ENCODE measurements around the gene RSU1. TPM values are rescaled to one million over a fixed set of nuclear protein-coding genes. Genes with fewer than 3 reads are reported as not detected.

RSU1 gene
- total and polyA plus RNA-seq, 10 of the 15 experiments (the other 5 are each of a cell fraction or from before 2014, with no cell fraction given) = 49.2 to 139 (median 81.3) TPM

DNA sequence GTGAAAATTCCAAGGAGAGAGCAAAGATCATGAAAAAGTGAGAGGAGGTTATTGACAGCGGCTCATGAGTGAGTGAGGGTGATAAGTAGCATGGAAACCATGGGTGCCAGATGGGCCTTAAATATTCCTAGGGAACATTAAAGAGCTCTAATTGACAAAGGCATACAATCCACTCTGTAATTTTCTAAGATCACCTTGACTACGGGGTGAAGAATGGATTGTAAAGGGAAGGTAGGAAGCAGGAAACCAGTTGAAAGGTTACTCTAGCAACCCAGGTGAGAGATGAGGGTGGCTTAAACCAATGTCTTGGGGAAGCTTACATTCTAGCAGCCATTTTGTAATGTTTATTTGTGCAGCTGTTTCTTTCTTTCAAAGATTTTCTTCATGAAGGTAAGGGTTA is 75.7 kb downstream of the RSU1 start:
- H3K4me2 ChIP-seq (ENCODE audit: control insufficient read depth, insufficient read depth) = no peak overlapping the region
- ChIA-PET CTCF (interaction anchor here (0.7 to 1.2 kb wide), 2 partner anchors 9 to 11 kb away, joined by 3 read pairs; no protein-coding TSS in a partner anchor), RAD21 (ENCODE audit: unreplicated experiment) (no interaction called here), SMC1A (ENCODE audit: uncharacterized antibody, unreplicated experiment) (interaction anchor here (1.6 kb wide), 1 partner anchor 9 kb away, joined by 4 read pairs; no protein-coding TSS in a partner anchor), POLR2A (no interaction called here)
- no peak overlapping the region for H3K27ac ChIP-seq (ENCODE audit: control insufficient read depth, insufficient read depth)
- no peak for ATAC-seq
- no peak overlapping the region for H3K4me3 ChIP-seq
- no peak overlapping the region for H2AFZ ChIP-seq (ENCODE audit: control insufficient read depth, low read depth, low read length)
- H3K27me3 ChIP-seq (replicated peaks in 1 of 2; ENCODE audit: control insufficient read depth in 2 of 2, insufficient read depth in 2 of 2, low read length in 1 of 2) = no peaks in the 10 kb centered on the region
- no peak for DNase-seq (ENCODE audit: low read depth, low spot score)
- in situ Hi-C loops (cut with MboI) (no loop called here), intact Hi-C loops (cut with micrococcal nuclease; ENCODE audit: unreplicated experiment) (no loop called here)
- FAIRE-seq = no peak
- no peak for TF ChIP-seq DPF2 (IDR thresholded peaks at IDR 0.05)
- no peak for TF ChIP-seq ZBED1 (IDR thresholded peaks at IDR 0.05; ENCODE audit: borderline replicate concordance)
- no peak for TF ChIP-seq FOXK2 (IDR thresholded peaks at IDR 0.05)
- no peak for TF ChIP-seq CBX5 (IDR thresholded peaks at IDR 0.05; ENCODE audit: low read depth)
- no peak for TF ChIP-seq JUNB (IDR thresholded peaks at IDR 0.05)
- no peak for TF ChIP-seq ELK1 (IDR thresholded peaks at IDR 0.05; ENCODE audit: low read depth, low read length)
- TF ChIP-seq MXI1 (IDR thresholded peaks at IDR 0.05; ENCODE audit: low read depth, low read length) = no peak
- no peak for TF ChIP-seq STAT3 (IDR thresholded peaks at IDR 0.05; ENCODE audit: low read depth, low read length)
- TF ChIP-seq CHD2 (IDR thresholded peaks at IDR 0.05; ENCODE audit: borderline replicate concordance, low read depth, low read length) = no peak
- TF ChIP-seq KDM1A (IDR thresholded peaks at IDR 0.05; ENCODE audit: borderline replicate concordance) = no peak
- TF ChIP-seq, protein P1, sequence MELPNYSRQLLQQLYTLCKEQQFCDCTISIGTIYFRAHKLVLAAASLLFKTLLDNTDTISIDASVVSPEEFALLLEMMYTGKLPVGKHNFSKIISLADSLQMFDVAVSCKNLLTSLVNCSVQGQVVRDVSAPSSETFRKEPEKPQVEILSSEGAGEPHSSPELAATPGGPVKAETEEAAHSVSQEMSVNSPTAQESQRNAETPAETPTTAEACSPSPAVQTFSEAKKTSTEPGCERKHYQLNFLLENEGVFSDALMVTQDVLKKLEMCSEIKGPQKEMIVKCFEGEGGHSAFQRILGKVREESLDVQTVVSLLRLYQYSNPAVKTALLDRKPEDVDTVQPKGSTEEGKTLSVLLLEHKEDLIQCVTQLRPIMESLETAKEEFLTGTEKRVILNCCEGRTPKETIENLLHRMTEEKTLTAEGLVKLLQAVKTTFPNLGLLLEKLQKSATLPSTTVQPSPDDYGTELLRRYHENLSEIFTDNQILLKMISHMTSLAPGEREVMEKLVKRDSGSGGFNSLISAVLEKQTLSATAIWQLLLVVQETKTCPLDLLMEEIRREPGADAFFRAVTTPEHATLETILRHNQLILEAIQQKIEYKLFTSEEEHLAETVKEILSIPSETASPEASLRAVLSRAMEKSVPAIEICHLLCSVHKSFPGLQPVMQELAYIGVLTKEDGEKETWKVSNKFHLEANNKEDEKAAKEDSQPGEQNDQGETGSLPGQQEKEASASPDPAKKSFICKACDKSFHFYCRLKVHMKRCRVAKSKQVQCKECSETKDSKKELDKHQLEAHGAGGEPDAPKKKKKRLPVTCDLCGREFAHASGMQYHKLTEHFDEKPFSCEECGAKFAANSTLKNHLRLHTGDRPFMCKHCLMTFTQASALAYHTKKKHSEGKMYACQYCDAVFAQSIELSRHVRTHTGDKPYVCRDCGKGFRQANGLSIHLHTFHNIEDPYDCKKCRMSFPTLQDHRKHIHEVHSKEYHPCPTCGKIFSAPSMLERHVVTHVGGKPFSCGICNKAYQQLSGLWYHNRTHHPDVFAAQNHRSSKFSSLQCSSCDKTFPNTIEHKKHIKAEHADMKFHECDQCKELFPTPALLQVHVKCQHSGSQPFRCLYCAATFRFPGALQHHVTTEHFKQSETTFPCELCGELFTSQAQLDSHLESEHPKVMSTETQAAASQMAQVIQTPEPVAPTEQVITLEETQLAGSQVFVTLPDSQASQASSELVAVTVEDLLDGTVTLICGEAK (IDR thresholded peaks at IDR 0.05; ENCODE audit: borderline replicate concordance) = no peak
- no peak for TF ChIP-seq TAF1 (IDR thresholded peaks at IDR 0.05; ENCODE audit: borderline replicate concordance, low read depth, low read length)
- TF ChIP-seq ATF3 (IDR thresholded peaks at IDR 0.05; ENCODE audit: borderline replicate concordance, extremely low read depth, low read depth, low read length) = no peak
- TF ChIP-seq CREB1 (IDR thresholded peaks at IDR 0.05; ENCODE audit: low read depth) = no peak
- no peak for TF ChIP-seq MEF2B (IDR thresholded peaks at IDR 0.05; ENCODE audit: partially characterized antibody, poor library complexity, severe bottlenecking)
- TF ChIP-seq, protein P2, sequence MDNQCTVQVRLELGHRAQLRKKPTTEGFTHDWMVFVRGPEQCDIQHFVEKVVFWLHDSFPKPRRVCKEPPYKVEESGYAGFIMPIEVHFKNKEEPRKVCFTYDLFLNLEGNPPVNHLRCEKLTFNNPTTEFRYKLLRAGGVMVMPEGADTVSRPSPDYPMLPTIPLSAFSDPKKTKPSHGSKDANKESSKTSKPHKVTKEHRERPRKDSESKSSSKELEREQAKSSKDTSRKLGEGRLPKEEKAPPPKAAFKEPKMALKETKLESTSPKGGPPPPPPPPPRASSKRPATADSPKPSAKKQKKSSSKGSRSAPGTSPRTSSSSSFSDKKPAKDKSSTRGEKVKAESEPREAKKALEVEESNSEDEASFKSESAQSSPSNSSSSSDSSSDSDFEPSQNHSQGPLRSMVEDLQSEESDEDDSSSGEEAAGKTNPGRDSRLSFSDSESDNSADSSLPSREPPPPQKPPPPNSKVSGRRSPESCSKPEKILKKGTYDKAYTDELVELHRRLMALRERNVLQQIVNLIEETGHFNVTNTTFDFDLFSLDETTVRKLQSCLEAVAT (IDR thresholded peaks at IDR 0.05) = no peak
- TF ChIP-seq EP300 (IDR thresholded peaks at IDR 0.05; ENCODE audit: borderline replicate concordance in 1 of 2, control insufficient read depth in 1 of 2, low read depth in 2 of 2, low read length in 2 of 2) = no peak
- no TSS peak for BruUV-seq (replicated peaks)
- no peaks in the 10 kb centered on the region for H3K36me3 ChIP-seq (ENCODE audit: control insufficient read depth in 2 of 2, insufficient read depth in 2 of 2, low read length in 1 of 2)
- H3K79me2 ChIP-seq (ENCODE audit: control insufficient read depth, insufficient read depth, low read length) = no peaks in the 10 kb centered on the region
- 98% methylated on average over 2 of the region's 2 CpGs for WGBS (ENCODE audit: insufficient coverage, insufficient replicate concordance, low lambda C conversion rate, missing lambda C conversion rate)
- H3K9ac ChIP-seq (ENCODE audit: control insufficient read depth, insufficient read depth, low read length) = no peak overlapping the region
- H3K9me3 ChIP-seq (replicated peaks; ENCODE audit: control insufficient read depth, insufficient read depth, low read length) = no peaks in the 10 kb centered on the region; the same call in 2 of the 3 replicates
- no peaks in the 10 kb centered on the region for H4K20me1 ChIP-seq (ENCODE audit: control insufficient read depth, insufficient read depth)
- no peaks in the 10 kb centered on the region for H3K4me1 ChIP-seq (ENCODE audit: control insufficient read depth, insufficient read depth, low read length)
